Body of pancreas (tissue), 4 donors: Measurements from ENCODE around the gene ANXA4.

Experiments used
- POLR2A ChIP-seq, 3 donors: fragments of 450-650 bp; IDR thresholded peaks; one replicate each; pipeline ENCODE4 v1.6.1; 2016; ENCODE audit warnings: antibody characterized with exemption in 3 of 3, mild to moderate bottlenecking in 2 of 3
- TF ChIP-seq, protein P1 (sequence below), 7 experiments: fragments of 450-650 bp in 4 of 7; fragments of 200-600 bp in 3 of 7; sonication (generic) in 3 of 7; IDR thresholded peaks; one replicate each; pipeline ENCODE4 v1.5.1; 2016 to 2019; ENCODE audit warnings: antibody characterized with exemption in 7 of 7

- TF ChIP-seq, protein P1, sequence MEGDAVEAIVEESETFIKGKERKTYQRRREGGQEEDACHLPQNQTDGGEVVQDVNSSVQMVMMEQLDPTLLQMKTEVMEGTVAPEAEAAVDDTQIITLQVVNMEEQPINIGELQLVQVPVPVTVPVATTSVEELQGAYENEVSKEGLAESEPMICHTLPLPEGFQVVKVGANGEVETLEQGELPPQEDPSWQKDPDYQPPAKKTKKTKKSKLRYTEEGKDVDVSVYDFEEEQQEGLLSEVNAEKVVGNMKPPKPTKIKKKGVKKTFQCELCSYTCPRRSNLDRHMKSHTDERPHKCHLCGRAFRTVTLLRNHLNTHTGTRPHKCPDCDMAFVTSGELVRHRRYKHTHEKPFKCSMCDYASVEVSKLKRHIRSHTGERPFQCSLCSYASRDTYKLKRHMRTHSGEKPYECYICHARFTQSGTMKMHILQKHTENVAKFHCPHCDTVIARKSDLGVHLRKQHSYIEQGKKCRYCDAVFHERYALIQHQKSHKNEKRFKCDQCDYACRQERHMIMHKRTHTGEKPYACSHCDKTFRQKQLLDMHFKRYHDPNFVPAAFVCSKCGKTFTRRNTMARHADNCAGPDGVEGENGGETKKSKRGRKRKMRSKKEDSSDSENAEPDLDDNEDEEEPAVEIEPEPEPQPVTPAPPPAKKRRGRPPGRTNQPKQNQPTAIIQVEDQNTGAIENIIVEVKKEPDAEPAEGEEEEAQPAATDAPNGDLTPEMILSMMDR (IDR thresholded peaks at IDR 0.05), result no peak
- no peak for TF ChIP-seq POLR2A (IDR thresholded peaks at IDR 0.05)
Measured at GRCh38 chr2:69789772-69790600, 48.1 kb downstream of the ANXA4 start.
